ENCODE measurements around the gene TNNI3K. TPM values are rescaled to one million over a fixed set of nuclear protein-coding genes. Genes with fewer than 3 reads are reported as not detected.

TNNI3K gene
- total RNA-seq, 1 experiment from 2014 or later = not detected

GRCh38 chr1:74419611-74420010 lies 184.4 kb downstream of the TNNI3K start:
- no peak for ATAC-seq
- H2AFZ ChIP-seq (ENCODE audit: low read length) = no peak overlapping the region
- no peak overlapping the region for H3K4me2 ChIP-seq (ENCODE audit: low read length)
- no peaks in the 10 kb centered on the region for H3K9me2 ChIP-seq (replicated peaks; ENCODE audit: low read length)
- DNase-seq = no peak
- H3F3A ChIP-seq (ENCODE audit: low read length, unreplicated experiment) = no peaks in the 10 kb centered on the region
- no peaks in the 10 kb centered on the region for H3K9me3 ChIP-seq (ENCODE audit: low read length)
- POLR2A ChIA-PET (ENCODE audit: unreplicated experiment) = no interaction called here
- H3K27me3 ChIP-seq (ENCODE audit: low read length) = peaks cover 33% of the 10 kb centered on the region
- intact Hi-C loops (cut with micrococcal nuclease) = no loop called here
- no peaks in the 10 kb centered on the region for H3K79me2 ChIP-seq (ENCODE audit: low read length)
- H3K27ac ChIP-seq (ENCODE audit: low read length) = no peak overlapping the region
- BruUV-seq (replicated peaks) = no TSS peak
- TF ChIP-seq CTCF (conservative IDR thresholded peaks at IDR 0.05; ENCODE audit: low read depth, low read length) = no peak
- no peak for TF ChIP-seq EZH2phosphoT487 (IDR thresholded peaks at IDR 0.05; ENCODE audit: borderline replicate concordance, low read length)
- no peak for TF ChIP-seq EZH2 (IDR thresholded peaks at IDR 0.05; ENCODE audit: low read length, unreplicated experiment)
- H3K4me1 ChIP-seq (ENCODE audit: insufficient read depth, low read length) = no peaks in the 10 kb centered on the region
- H4K20me1 ChIP-seq (ENCODE audit: low read length) = no peaks in the 10 kb centered on the region
- H3K4me3 ChIP-seq (ENCODE audit: low read length) = no peak overlapping the region
- no peaks in the 10 kb centered on the region for H3K36me3 ChIP-seq (ENCODE audit: low read depth, low read length)
- no peak overlapping the region for H3K9ac ChIP-seq (ENCODE audit: low read length)
- CTCF ChIA-PET = no interaction called here

- ATAC-seq = no peak
- CTCF ChIA-PET = no interaction called here
Measured at GRCh38 chr1:74420467-74420866, 185.3 kb downstream of the TNNI3K start.

More at GRCh38 chr1:74420467-74420866, 185.3 kb downstream of the TNNI3K start:
- no peak overlapping the region for H3K4me3 ChIP-seq (ENCODE audit: low read length)
- no peaks in the 10 kb centered on the region for H4K20me1 ChIP-seq (ENCODE audit: low read length)
- no peak overlapping the region for H2AFZ ChIP-seq (ENCODE audit: low read length)
- no peaks in the 10 kb centered on the region for H3K4me1 ChIP-seq (ENCODE audit: insufficient read depth, low read length)
- H3K9ac ChIP-seq (ENCODE audit: low read length) = no peak overlapping the region
- no peak overlapping the region for H3K4me2 ChIP-seq (ENCODE audit: low read length)
- H3K27me3 ChIP-seq (ENCODE audit: low read length) = peaks cover 33% of the 10 kb centered on the region
- no peaks in the 10 kb centered on the region for H3K9me2 ChIP-seq (replicated peaks; ENCODE audit: low read length)
- intact Hi-C loops (cut with micrococcal nuclease) = no loop called here
- DNase-seq = no peak
- H3K36me3 ChIP-seq (ENCODE audit: low read depth, low read length) = no peaks in the 10 kb centered on the region
- no peak for TF ChIP-seq EZH2phosphoT487 (IDR thresholded peaks at IDR 0.05; ENCODE audit: borderline replicate concordance, low read length)
- TF ChIP-seq EZH2 (IDR thresholded peaks at IDR 0.05; ENCODE audit: low read length, unreplicated experiment) = no peak
- no peak for TF ChIP-seq CTCF (conservative IDR thresholded peaks at IDR 0.05; ENCODE audit: low read depth, low read length)
- no TSS peak for BruUV-seq (replicated peaks)
- H3F3A ChIP-seq (ENCODE audit: low read length, unreplicated experiment) = no peaks in the 10 kb centered on the region
- no peaks in the 10 kb centered on the region for H3K79me2 ChIP-seq (ENCODE audit: low read length)
- H3K27ac ChIP-seq (ENCODE audit: low read length) = no peak overlapping the region
- no peaks in the 10 kb centered on the region for H3K9me3 ChIP-seq (ENCODE audit: low read length)
- POLR2A ChIA-PET (ENCODE audit: unreplicated experiment) = no interaction called here
